Bronchial epithelial cell (primary cell): ENCODE measurements around the gene IGFBP4. TPM values are rescaled to one million over a fixed set of nuclear protein-coding genes. Genes with fewer than 3 reads are reported as not detected.

Experiments used
- DNase-seq: peaks from one replicate; pipeline ENCODE4 v3.0.0-alpha.2; 2010; ENCODE audit warnings: low read depth
- FAIRE-seq: peaks from 2 replicates; lab custom pipeline; 2011; peaks lifted over from hg19 to GRCh38; lab: Jason Lieb, UNC
- H3K27me3 ChIP-seq: 2 replicates; pipeline ENCODE4 v1.5.1; 2011; ENCODE audit warnings: low read length; ENCODE audit not compliant: control insufficient read depth, insufficient read depth
- H3K36me3 ChIP-seq: 2 replicates; pipeline ENCODE4 v1.5.1; 2011; ENCODE audit warnings: low read length; ENCODE audit not compliant: control insufficient read depth, insufficient read depth
- H3K4me3 ChIP-seq: 2 replicates; pipeline ENCODE4 v1.5.1; 2011; ENCODE audit warnings: mild to moderate bottlenecking, low read depth, low read length, control low read depth
- total RNA-seq: library from RNA; depleted of rRNA; stranded (reverse); fragments of >200 nt; gene quantifications from 2 replicates; pipeline ENCODE4 v1.2.1, GENCODE V29; 2014
- TF ChIP-seq, protein P1 (sequence below): IDR thresholded peaks from 2 replicates; pipeline ENCODE4 v1.5.1; 2011; ENCODE audit warnings: mild to moderate bottlenecking, moderate library complexity, low read length, control low read depth, inconsistent platforms; ENCODE audit not compliant: insufficient read depth, severe bottlenecking

IGFBP4 gene
- total RNA-seq, 1 donor from 2014 or later, result 21.9 TPM

DNA sequence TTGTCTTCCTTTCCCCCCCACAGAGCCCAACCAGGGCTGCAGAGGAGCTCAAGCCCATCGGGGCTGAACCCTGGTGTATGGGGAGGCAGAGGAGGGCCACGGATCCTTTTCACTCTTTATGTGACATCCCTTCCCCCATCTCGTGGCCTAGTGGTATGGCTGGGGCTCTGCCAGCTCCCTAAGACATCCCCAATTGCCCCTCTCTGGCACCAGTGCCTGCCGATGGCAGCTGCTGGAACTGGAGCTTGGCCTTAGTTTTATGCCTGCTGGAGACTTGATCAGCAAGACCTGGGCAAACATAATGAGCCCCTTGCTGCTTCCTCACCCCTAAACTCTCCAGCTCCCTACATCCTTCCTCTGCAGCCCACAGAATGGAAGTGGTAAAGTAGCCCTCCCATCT, 17.5 kb upstream of the IGFBP4 start:
- DNase-seq (no peak), FAIRE-seq (no peak)
- Histone ChIP-seq H3K4me3 (no peak overlapping the region), H3K27me3 (no peaks in the 10 kb centered on the region), H3K36me3 (no peaks in the 10 kb centered on the region)
- TF ChIP-seq, protein P1, sequence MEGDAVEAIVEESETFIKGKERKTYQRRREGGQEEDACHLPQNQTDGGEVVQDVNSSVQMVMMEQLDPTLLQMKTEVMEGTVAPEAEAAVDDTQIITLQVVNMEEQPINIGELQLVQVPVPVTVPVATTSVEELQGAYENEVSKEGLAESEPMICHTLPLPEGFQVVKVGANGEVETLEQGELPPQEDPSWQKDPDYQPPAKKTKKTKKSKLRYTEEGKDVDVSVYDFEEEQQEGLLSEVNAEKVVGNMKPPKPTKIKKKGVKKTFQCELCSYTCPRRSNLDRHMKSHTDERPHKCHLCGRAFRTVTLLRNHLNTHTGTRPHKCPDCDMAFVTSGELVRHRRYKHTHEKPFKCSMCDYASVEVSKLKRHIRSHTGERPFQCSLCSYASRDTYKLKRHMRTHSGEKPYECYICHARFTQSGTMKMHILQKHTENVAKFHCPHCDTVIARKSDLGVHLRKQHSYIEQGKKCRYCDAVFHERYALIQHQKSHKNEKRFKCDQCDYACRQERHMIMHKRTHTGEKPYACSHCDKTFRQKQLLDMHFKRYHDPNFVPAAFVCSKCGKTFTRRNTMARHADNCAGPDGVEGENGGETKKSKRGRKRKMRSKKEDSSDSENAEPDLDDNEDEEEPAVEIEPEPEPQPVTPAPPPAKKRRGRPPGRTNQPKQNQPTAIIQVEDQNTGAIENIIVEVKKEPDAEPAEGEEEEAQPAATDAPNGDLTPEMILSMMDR, result no peak

DNA sequence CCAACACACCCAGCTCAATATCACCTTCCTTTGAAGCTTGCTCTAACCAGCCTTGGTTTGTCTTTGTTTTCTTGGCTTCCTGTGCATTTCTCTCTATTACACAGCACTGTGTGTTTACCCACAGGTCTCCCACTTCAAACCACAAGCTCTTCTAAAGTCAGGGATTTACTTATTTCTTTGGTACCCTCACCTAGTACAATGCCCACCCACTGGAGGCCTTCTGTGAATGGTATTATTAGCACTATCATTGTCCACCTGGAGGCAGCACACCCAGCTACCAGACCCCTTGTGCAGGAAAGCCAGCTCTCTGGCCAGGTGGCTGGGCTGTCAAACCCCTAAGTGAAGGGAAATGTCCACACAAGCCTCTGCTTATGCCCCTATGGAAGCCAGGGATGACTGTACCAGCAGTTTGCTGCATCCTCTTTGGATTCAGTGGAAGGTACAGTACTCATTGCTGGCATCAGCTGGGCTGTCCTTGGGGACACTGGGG, 16.2 kb upstream of the IGFBP4 start:
- no peaks in the 10 kb centered on the region for H3K27me3 ChIP-seq
- DNase-seq, result no peak
- H3K4me3 ChIP-seq, result no peak overlapping the region
- H3K36me3 ChIP-seq, result no peaks in the 10 kb centered on the region
- TF ChIP-seq, protein P1, result no peak
- no peak for FAIRE-seq

DNA sequence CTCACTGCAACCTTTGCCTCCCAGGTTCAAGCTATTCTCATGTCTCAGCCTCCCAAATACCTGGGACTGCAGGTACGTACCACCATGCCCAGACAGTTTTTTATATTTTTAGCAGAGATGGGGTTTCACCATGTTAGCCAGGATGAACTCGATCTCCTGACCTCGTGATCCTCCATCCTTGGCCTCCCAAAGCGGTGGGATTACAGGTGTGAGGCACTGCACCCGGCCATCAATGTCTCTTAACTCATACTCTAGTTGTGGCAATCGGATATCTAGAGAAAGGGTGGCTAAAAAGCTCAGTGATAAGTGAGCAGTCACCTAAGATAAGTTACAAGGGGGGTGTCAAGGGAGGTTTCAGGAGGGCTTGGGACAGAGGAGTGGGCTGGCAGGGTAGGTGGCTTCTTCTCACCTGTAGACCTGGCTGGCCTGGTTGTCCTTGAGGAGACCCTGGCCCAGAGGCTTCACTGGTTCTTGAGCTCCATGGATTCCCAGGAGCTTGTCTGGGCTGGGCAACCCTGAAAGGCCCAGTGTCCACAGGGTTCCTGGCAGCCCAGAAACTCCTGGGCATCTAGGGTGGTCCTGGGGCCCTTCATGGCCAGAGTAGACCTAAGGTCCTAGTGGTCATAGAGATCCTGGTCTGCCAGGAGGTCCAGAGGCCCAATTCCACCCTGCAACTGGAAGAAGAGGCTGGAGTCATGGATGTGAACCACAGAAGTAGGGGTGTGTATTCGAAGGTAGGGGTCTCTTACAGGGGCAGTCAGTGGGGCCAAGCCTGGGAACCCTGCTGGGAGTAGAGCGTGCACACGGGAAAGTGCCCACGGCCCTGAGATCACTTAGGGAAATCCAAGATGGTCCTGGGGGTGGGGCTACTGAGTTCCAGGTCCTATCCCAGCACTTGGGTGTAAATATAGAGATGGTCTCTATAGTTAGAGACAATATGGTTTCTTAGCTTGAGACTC, 12.7 kb upstream of the IGFBP4 start:
- FAIRE-seq (no peak), DNase-seq (no peak)
- TF ChIP-seq, protein P1, result no peak
- Histone ChIP-seq H3K4me3 (no peak overlapping the region), H3K27me3 (no peaks in the 10 kb centered on the region), H3K36me3 (no peaks in the 10 kb centered on the region)

DNA sequence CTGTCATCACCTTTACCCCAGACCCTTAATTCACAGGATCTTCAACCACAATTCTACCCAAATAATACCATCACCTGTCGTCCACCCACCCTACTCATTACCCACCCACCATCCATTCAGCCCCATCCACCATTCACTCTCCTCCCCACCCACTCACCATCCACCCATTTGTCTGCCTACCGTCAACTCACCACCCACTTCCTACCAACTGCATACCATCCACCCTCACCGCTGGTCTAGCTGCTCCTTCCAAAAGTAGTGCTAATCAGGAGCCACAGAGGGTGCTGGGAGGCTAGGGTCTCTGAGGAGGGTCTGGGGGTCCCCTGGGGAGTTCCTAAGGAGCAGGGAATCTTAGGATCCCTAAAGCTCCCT, 12.0 kb upstream of the IGFBP4 start:
- H3K36me3 ChIP-seq, result no peaks in the 10 kb centered on the region
- TF ChIP-seq, protein P1, result no peak
- no peak for FAIRE-seq
- H3K27me3 ChIP-seq, result peaks cover under 1% of the 10 kb centered on the region
- no peak for DNase-seq
- no peak overlapping the region for H3K4me3 ChIP-seq

DNA sequence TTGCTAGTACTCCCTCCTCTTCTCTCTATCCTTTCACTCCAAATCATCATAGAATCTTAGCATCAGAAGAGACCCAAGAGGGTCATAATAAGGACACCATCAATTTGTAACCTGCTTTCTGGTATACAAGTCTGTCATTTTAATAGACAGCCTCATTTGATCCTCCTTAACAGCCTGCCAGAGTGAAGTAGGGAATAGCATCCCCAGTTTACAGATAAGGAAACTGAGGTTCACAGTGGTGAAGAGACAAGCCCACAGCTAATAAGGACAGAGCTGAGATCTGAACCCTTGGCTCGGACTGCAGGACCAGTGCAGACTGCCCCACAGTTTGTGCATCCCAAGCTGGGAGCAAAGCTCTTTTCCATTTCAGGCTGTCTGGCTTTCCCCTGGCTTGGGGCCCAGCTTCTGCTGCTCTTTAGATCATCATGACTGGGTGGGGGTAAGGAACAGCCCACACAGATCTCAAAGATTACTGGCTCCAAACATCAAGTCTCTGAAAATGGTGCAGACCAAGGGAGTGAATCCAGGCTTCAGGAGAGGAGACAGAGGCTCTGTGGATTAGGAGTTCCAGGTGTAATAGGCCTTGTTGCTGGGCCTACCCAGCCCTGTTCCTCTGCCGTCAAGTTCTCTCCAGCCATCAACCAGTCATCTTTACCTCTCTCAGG, 10.3 kb upstream of the IGFBP4 start:
- TF ChIP-seq, protein P1, result no peak
- DNase-seq (no peak), FAIRE-seq (no peak)
- peaks cover 2% of the 10 kb centered on the region for H3K27me3 ChIP-seq
- H3K36me3 ChIP-seq, result no peaks in the 10 kb centered on the region
- H3K4me3 ChIP-seq, result no peak overlapping the region
